SJCRH30 (cell line): Measurements from ENCODE around the gene BLOC1S6. TPM values are rescaled to one million over a fixed set of nuclear protein-coding genes. Genes with fewer than 3 reads are reported as not detected.

Source experiments
- DNase-seq, 2 experiments: peaks; one replicate each; pipeline ENCODE4 v3.0.0-alpha.2; 2015 to 2020
- H3K27ac ChIP-seq: fragments of 250-450 bp; sonication (Bioruptor Pico); 2 replicates; pipeline ENCODE4 v1.5.1; 2020; ENCODE audit warnings: mild to moderate bottlenecking, moderate library complexity
- H3K27me3 ChIP-seq: fragments of 250-450 bp; sonication (Bioruptor Pico); 2 replicates; pipeline ENCODE4 v1.5.1; 2020; ENCODE audit warnings: mild to moderate bottlenecking, moderate library complexity
- H3K36me3 ChIP-seq: fragments of 250-450 bp; sonication (Bioruptor Pico); 2 replicates; pipeline ENCODE4 v1.5.1; 2020; ENCODE audit warnings: mild to moderate bottlenecking, moderate library complexity
- H3K4me1 ChIP-seq: fragments of 250-450 bp; sonication (Bioruptor Pico); 2 replicates; pipeline ENCODE4 v1.5.1; 2020; ENCODE audit warnings: mild to moderate bottlenecking, moderate library complexity
- H3K4me3 ChIP-seq: fragments of 250-450 bp; sonication (Bioruptor Pico); 2 replicates; pipeline ENCODE4 v1.5.1; 2020; ENCODE audit warnings: mild to moderate bottlenecking, moderate library complexity
- H3K9me3 ChIP-seq: fragments of 250-450 bp; sonication (Bioruptor Pico); replicated peaks from 2 replicates; pipeline ENCODE4 v1.5.1; 2020; ENCODE audit warnings: mild to moderate bottlenecking, moderate library complexity
- total RNA-seq: library from RNA; depleted of rRNA; stranded (reverse); fragments of >200 nt; shearing (Covaris generic); gene quantifications from 2 replicates; pipeline ENCODE4 v1.2.3, GENCODE V29; 2014

Gene BLOC1S6
- total RNA-seq, 1 experiment from 2014 or later = 70.2 TPM

DNA sequence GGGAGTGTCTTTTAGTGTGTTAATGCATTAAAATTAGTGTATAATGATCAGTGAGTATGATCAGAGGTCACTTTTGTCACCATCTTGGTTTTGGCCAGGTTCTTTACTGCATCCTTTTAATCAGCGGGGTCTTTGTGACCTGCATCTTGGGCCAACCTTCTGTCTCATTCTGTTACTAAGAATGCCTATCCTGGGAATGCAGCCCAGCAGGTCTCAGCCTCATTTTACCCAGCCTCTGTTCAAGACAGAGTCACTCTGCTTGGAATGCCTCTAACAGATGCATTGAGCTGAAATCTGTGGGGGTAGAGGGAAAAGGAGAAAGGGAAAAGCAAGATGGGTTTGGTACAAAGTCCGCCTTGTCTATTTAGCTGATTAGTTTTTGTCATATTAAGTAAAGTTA is 5.3 kb upstream of the BLOC1S6 start:
- Histone ChIP-seq H3K9me3 (no peaks in the 10 kb centered on the region), H3K27ac (no peak overlapping the region), H3K27me3 (no peaks in the 10 kb centered on the region), H3K4me3 (no peak overlapping the region), H3K36me3 (no peaks in the 10 kb centered on the region), H3K4me1 (peaks cover 4% of the 10 kb centered on the region; the same call in 1 of the 2 replicates)
- no peak for DNase-seq

DNA sequence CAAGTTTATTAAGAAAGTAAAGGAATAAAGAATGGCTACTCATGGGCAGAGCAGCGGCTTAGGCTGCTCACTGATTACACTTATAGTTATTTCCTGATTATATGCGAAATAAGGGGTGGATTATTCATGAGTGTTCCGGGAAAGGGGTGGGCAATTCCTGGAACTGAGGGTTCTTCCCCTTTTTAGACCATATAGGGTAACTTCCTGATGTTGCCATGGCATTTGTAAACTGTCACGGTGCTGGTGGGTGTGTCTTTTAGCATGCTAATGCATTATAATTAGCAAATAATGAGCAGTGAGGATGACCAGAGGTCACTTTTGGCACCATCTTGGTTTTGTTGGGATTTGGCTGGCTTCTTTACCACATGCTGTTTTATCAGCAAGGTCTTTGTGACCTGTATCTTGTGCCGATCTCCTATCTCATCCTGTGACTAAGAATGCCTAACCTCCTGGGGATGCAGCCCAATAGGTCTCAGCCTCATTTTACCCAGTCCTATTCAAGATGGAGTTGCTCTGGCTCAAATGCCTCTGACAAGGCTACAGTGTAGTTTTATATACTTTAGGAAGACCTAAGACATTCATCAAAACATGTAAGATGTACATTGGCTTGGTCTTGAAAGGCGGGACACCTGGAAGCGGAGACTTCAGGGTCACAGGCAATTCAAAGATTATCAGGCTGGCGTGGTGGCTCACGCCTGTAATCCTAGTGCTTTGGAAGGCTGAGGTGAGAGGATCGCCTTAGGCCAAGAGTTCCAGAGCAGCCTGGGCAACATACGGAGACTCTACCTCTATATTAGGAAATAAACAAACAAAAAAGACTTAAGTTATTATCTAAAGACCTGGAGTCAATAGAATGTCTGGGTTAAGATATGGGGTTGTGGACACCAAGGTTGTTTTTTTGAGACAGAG is 3.2 kb upstream of the BLOC1S6 start:
- H3K4me1 ChIP-seq = peaks cover 8% of the 10 kb centered on the region
- H3K9me3 ChIP-seq = no peaks in the 10 kb centered on the region
- no peak for DNase-seq
- H3K4me3 ChIP-seq = no peak overlapping the region
- H3K36me3 ChIP-seq = no peaks in the 10 kb centered on the region
- no peak overlapping the region for H3K27ac ChIP-seq
- no peaks in the 10 kb centered on the region for H3K27me3 ChIP-seq

DNA sequence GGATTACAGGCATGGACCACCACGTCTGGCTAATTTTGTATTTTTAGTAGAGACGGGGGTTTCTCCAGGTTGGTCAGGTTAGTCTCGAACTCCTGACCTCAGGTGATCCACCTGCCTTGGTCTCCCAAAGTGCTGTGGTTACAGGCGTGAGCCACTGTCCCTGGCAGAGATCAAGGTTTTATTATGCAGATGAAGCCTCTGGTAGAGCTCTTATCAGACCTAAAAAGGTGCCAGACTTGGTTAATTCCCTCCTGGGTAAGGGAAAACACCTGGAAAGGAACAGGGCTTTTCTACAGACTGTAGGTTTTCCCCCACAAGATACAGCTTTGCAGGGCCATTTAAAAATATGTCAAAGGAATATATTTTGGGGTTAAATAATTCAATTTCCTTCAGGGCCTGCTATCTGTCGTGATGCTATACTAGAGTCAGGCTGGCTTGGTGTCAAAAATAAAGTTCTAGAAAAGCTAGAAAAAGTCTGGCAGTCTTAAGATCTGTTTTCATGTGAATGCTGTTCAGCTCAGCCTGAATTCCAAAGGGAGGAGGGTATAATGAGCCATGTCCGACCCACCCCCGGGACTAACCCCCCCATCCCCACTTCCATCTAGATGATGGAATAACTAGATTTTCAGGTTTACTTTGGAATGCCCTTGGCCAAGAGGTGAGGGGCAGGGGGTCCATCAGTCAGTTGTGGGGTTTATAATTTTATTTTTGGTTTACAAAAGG is 1.9 kb upstream of the BLOC1S6 start:
- Histone ChIP-seq H3K27ac (no peak overlapping the region), H3K9me3 (no peaks in the 10 kb centered on the region), H3K4me3 (no peak overlapping the region), H3K27me3 (no peaks in the 10 kb centered on the region), H3K36me3 (no peaks in the 10 kb centered on the region), H3K4me1 (peaks cover 10% of the 10 kb centered on the region)
- no peak for DNase-seq

DNA sequence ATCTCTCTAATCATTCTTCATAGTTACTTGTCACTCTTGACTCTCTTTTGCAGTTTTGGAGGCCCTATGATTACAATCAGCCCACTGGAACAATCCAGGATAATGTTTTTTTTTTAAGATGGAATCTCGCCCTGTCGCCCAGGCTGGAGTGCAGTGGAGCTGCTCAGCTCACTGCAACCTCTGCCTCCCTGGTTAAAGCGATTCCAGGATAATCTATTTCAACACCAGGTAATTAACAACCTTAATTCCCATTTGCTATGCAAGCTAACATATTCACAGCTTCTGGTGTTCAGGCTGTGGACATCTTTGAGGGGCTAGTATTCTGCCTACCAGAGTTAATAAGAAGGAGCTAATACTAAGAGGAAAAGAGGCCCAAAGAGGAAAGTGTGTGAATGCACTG is 1.1 kb upstream of the BLOC1S6 start:
- peak in 1 of 2 experiments; percentile 6 for DNase-seq
- H3K9me3 ChIP-seq = no peaks in the 10 kb centered on the region
- H3K4me1 ChIP-seq = peaks cover 10% of the 10 kb centered on the region
- H3K4me3 ChIP-seq = peak overlapping the region; percentile 80
- no peaks in the 10 kb centered on the region for H3K27me3 ChIP-seq
- H3K36me3 ChIP-seq = no peaks in the 10 kb centered on the region
- H3K27ac ChIP-seq = peak overlapping the region; percentile 86; the same call in 1 of the 2 replicates

DNA sequence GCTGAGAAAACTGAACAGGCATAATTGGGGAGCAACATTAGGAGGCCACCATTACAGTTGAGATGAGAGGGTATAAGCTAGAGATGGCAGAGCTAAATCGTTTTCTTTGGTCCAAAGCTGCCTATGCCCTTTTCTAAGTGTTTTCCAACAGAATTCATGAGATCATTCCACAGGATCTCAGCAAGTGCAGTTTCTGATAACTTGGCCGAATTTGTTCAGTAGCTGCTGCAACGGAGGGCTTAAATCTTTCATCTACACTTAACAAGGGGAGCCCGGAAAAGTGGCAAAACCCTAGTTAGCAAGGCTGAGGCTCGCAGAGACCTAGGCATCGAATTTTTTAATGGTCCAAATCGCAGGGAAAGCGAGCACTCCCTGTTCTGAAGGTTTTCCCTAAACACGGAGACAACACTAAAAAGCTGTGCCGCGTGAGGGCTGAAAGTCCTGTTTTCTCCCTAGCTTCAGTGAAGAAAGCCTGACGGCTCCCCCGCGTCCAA is 531 bp upstream of the BLOC1S6 start:
- H3K4me3 ChIP-seq = peak overlapping the region; percentile 80
- H3K4me1 ChIP-seq = peaks cover 10% of the 10 kb centered on the region
- no peaks in the 10 kb centered on the region for H3K27me3 ChIP-seq
- H3K36me3 ChIP-seq = no peaks in the 10 kb centered on the region
- peak overlapping the region; percentile 86 for H3K27ac ChIP-seq
- H3K9me3 ChIP-seq = no peaks in the 10 kb centered on the region
- DNase-seq = no peak

DNA sequence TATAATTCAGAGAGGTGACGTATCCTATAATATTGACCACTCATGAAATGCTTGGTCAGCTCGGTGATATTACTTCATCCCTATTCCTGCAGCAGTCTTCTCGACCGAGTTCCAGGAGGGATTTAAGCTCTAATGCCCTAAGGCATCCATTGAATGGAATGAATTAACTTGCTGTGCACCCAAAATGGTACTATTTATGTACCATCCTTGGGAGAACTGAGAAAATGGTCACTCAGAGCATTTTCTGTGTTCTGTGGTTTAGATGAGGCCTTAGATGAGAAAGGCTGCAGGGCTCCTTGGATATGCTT is 638 bp downstream of the BLOC1S6 start:
- no peaks in the 10 kb centered on the region for H3K9me3 ChIP-seq
- H3K4me1 ChIP-seq = peaks cover 10% of the 10 kb centered on the region
- no peaks in the 10 kb centered on the region for H3K27me3 ChIP-seq
- H3K4me3 ChIP-seq = peak overlapping the region; percentile 80
- H3K27ac ChIP-seq = peak overlapping the region; percentile 86
- DNase-seq = no peak
- H3K36me3 ChIP-seq = peaks cover 2% of the 10 kb centered on the region

DNA sequence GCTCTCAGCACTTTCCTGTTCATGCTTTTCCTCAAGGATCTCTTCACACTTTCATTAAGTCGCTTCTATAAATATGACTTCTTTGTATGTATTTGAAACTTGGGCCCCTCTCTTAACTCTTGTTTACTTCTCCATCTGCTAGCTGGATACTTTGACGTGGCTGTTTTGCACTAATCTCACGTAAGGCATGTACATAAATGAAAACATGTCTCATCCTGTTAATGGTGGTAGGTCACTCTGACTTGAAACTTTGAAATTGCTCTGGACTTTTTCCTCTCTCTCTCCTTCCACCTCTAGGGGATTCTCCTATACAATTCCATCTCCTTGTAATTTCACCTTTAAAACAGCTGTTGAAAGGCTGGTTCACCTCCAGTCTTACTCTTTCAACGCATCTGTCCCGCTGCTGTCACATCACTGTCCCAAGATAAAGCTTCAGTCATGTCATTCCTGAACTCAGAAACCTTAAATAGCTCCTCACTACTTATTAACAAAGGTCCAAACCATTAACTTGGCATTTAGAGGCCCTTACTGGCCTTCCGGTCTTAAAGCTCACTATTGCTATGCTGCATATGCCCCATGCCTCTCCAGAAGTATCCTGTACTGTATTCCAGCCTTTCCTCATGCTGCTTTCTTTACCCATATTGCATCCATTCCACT is 1.2 kb downstream of the BLOC1S6 start:
- peaks cover 5% of the 10 kb centered on the region for H3K36me3 ChIP-seq
- no peaks in the 10 kb centered on the region for H3K9me3 ChIP-seq
- H3K27ac ChIP-seq = peak overlapping the region; percentile 86
- no peaks in the 10 kb centered on the region for H3K27me3 ChIP-seq
- peak in 1 of 2 experiments; percentile 7 for DNase-seq
- H3K4me3 ChIP-seq = peak overlapping the region; percentile 80
- H3K4me1 ChIP-seq = peaks cover 10% of the 10 kb centered on the region

DNA sequence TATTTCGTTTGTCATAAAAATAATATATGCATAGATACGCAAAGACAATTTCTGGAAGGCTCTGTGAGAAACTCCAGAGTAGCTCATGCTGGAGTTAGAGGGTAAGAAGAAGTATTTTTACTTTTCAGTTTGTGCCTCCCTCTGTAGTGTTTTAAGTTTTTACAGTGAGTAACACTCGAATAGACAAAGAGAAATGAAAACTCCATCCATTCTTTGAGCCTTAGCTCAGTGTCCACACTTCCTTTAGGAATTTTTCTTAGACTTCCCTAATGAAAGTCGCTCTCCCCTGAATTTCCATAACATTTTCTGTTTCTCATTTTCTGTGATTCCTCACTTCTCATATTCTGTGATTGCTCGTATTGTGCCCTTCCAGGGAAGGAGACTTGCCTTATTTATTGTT is 2.1 kb downstream of the BLOC1S6 start:
- H3K4me3 ChIP-seq = no peak overlapping the region
- no peaks in the 10 kb centered on the region for H3K9me3 ChIP-seq
- H3K27ac ChIP-seq = no peak overlapping the region
- peaks cover 12% of the 10 kb centered on the region for H3K36me3 ChIP-seq
- H3K27me3 ChIP-seq = no peaks in the 10 kb centered on the region
- peaks cover 10% of the 10 kb centered on the region for H3K4me1 ChIP-seq
- DNase-seq = no peak

DNA sequence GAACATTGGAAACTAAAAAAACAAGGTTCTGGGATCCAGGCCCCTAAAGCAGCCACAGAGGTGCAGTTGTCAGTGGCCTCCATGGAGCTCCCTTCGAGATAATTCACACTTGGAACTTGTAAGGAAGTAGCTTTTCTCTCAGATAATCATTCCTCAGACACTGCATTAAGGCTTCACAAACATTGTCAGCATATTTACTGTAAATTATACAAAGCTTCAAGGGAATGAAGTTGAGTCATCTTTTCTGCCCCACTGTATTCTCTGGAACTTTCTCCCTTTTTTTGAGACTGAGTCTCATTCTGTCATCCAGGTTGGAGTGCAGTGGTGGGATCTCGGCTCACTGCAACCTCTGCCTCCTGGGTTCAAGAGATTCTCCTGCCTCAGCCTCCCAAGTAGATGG is 7.1 kb downstream of the BLOC1S6 start:
- H3K27ac ChIP-seq = no peak overlapping the region
- no peak for DNase-seq
- no peaks in the 10 kb centered on the region for H3K4me1 ChIP-seq
- peaks cover 28% of the 10 kb centered on the region for H3K36me3 ChIP-seq
- H3K27me3 ChIP-seq = no peaks in the 10 kb centered on the region
- no peaks in the 10 kb centered on the region; the same call in 1 of the 2 replicates for H3K9me3 ChIP-seq
- no peak overlapping the region for H3K4me3 ChIP-seq

DNA sequence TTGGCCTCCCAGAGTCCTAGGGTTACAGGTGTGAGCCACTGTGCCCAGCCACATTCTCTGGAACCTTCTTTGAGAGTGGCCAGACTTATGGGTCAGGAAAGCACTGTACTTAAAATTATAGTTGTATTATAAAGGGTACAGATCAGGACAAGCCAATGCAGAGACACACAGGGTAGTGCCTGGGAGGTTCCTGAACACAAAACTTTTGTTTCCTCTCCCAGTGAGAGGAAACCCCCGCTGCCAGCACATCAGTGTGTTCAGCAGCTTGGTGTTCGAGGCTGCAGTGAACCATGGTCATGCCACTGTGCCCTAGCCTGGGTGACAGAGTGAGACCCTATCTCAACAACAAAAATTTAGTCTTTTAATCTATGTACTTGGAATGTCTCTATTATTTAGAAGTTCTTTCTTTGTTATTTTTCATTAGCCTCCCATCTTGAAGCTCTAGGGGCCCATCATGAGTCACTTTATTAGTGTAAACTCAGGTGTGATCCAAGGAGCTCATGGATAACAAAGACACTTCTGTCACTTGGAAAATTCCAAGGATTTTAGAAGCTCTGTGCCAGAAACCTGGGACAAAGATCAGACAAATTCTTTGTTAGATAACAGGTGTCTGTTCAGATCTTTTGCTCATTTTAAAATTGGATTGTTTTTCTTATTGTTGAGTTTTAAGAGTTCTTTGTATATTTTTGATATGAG is 7.8 kb downstream of the BLOC1S6 start:
- DNase-seq = no peak
- no peaks in the 10 kb centered on the region for H3K4me1 ChIP-seq
- no peak overlapping the region for H3K27ac ChIP-seq
- H3K27me3 ChIP-seq = no peaks in the 10 kb centered on the region
- peaks cover 28% of the 10 kb centered on the region for H3K36me3 ChIP-seq
- H3K9me3 ChIP-seq = no peaks in the 10 kb centered on the region; the same call in 1 of the 2 replicates
- H3K4me3 ChIP-seq = no peak overlapping the region

DNA sequence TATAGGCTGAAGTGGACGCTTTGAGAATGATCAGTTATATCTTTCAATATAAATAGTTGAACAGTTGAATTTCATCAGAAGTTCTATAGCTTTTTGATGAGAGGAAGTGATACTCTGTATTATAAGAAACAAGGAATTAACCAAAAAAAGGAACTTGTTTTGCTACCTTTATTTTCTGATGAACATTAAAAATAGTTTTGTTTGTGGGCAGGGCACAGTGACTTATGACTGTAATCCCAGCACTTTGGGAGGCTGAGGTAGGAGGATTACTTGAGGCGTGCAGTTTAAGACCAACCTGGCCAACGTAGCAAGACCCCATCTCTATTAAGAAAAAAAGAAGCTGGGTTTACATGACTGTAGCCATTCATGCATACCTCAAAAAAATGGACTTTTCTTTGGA is 16.7 kb downstream of the BLOC1S6 start:
- H3K27me3 ChIP-seq = no peaks in the 10 kb centered on the region
- peaks cover 29% of the 10 kb centered on the region for H3K36me3 ChIP-seq
- no peak overlapping the region for H3K4me3 ChIP-seq
- H3K27ac ChIP-seq = no peak overlapping the region
- no peaks in the 10 kb centered on the region for H3K9me3 ChIP-seq
- no peaks in the 10 kb centered on the region for H3K4me1 ChIP-seq
- no peak for DNase-seq

DNA sequence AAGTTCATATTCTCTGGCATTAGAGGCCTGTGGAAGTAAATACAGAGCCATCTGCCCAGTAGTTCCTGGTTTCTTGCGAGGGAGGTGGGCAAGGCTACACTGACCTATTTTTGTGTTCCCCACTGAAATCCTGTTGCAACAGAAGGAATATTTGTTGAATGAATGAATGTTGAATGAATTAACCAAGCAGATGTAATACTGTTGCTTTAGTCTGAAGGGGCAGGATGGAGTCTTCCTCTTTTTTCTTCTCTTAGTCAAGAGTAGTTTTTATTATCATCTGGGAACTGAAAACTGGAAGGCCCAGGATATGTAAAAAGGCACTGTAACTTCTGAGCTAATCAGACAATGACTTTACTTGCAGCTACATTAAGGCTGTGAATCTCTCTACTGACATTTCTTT is 17.1 kb downstream of the BLOC1S6 start:
- no peak for DNase-seq
- H3K4me3 ChIP-seq = no peak overlapping the region
- H3K36me3 ChIP-seq = peaks cover 29% of the 10 kb centered on the region
- H3K27ac ChIP-seq = no peak overlapping the region
- no peaks in the 10 kb centered on the region for H3K27me3 ChIP-seq
- no peaks in the 10 kb centered on the region for H3K4me1 ChIP-seq
- no peaks in the 10 kb centered on the region for H3K9me3 ChIP-seq

DNA sequence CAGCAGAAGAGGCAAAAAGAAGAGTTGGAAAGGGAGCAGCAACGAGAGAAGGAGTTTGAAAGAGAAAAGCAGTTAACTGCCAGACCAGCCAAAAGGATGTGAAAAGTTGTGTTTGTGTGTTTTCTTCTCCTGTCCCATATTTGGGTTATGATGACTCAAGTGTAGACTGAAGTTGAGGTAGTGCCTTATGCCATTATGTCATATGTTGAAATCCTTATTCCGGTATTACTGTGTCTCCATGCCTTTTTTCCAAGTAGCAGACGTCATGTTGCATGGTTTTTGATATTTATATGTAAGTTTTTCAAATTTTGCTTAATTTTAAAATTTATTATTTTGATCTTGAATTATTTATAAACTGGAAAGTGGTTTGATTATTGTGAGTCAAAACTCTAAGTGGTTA is 19.2 kb downstream of the BLOC1S6 start:
- Histone ChIP-seq H3K27ac (no peak overlapping the region), H3K4me3 (no peak overlapping the region), H3K4me1 (no peaks in the 10 kb centered on the region), H3K27me3 (no peaks in the 10 kb centered on the region), H3K36me3 (peaks cover 32% of the 10 kb centered on the region), H3K9me3 (no peaks in the 10 kb centered on the region)
- no peak for DNase-seq

DNA sequence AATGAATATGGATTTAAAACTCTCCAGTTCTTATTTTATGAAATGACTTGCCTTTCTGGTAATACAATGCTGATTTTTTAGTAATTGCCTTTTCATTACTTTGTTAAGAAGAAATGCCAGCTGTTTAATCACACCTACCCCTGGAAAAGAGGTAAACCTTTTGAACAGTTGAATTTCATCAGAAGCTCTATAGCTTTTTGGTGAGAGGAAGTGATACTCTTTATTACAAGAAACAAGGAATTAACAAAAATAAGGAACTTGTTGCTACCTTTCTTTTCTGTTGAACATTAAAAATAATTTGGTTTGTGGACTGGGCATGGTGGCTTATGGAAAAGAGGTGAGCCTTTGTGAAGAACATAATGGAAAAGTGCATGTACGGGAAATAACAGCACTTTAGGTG is 19.7 kb downstream of the BLOC1S6 start:
- Histone ChIP-seq H3K27ac (no peak overlapping the region), H3K9me3 (no peaks in the 10 kb centered on the region), H3K36me3 (peaks cover 32% of the 10 kb centered on the region), H3K4me3 (no peak overlapping the region), H3K4me1 (no peaks in the 10 kb centered on the region), H3K27me3 (no peaks in the 10 kb centered on the region)
- DNase-seq = no peak
